ENCODE measurements around the gene MICAL2. TPM values are rescaled to one million over a fixed set of nuclear protein-coding genes. Genes with fewer than 3 reads are reported as not detected.

Gene MICAL2
- total and polyA plus RNA-seq, 7 donors: 6.8 to 45.7 (median 15.0) TPM

DNA sequence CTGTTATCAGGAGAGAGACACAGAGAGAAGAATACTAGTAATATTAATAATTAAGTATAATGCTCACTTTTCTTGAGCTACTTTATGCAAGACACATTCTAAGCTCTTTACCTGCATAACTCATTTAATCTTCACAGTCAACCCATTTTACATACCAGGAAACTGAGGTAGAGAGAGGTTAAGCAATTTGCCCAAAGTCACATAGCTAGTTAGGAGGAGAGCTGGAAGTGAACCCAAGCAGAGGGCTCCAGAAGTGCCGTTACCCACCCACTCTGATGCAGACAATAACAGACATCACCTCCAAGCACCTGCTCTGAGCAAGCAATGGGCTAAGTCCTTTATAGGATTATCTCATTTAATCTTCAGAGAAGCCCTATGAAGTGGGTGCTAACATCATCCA lies 24.8 kb downstream of the MICAL2 start:
- no peaks in the 10 kb centered on the region for H3K27me3 ChIP-seq (ENCODE audit: insufficient read depth in 3 of 3, low read length in 2 of 3)
- H3K9me3 ChIP-seq: no peaks in the 10 kb centered on the region
- ATAC-seq (no peak), DNase-seq (no peak)
- no peaks in the 10 kb centered on the region for H3K4me1 ChIP-seq
- H3K27ac ChIP-seq: no peak overlapping the region
- TF ChIP-seq, protein P1, sequence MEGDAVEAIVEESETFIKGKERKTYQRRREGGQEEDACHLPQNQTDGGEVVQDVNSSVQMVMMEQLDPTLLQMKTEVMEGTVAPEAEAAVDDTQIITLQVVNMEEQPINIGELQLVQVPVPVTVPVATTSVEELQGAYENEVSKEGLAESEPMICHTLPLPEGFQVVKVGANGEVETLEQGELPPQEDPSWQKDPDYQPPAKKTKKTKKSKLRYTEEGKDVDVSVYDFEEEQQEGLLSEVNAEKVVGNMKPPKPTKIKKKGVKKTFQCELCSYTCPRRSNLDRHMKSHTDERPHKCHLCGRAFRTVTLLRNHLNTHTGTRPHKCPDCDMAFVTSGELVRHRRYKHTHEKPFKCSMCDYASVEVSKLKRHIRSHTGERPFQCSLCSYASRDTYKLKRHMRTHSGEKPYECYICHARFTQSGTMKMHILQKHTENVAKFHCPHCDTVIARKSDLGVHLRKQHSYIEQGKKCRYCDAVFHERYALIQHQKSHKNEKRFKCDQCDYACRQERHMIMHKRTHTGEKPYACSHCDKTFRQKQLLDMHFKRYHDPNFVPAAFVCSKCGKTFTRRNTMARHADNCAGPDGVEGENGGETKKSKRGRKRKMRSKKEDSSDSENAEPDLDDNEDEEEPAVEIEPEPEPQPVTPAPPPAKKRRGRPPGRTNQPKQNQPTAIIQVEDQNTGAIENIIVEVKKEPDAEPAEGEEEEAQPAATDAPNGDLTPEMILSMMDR (IDR thresholded peaks at IDR 0.05): no peak
- intact Hi-C loops (cut with DNase I): no loop called here
- H3K4me3 ChIP-seq: no peak overlapping the region
- peaks cover 0 to 5% of the 10 kb centered on the region in 2 donors for H3K36me3 ChIP-seq (ENCODE audit: insufficient read depth in 1 of 2, low read depth in 1 of 2)
- 95 to 100% (median 99%) methylated on average over 1 of the region's 1 CpG for WGBS, 3 donors

DNA sequence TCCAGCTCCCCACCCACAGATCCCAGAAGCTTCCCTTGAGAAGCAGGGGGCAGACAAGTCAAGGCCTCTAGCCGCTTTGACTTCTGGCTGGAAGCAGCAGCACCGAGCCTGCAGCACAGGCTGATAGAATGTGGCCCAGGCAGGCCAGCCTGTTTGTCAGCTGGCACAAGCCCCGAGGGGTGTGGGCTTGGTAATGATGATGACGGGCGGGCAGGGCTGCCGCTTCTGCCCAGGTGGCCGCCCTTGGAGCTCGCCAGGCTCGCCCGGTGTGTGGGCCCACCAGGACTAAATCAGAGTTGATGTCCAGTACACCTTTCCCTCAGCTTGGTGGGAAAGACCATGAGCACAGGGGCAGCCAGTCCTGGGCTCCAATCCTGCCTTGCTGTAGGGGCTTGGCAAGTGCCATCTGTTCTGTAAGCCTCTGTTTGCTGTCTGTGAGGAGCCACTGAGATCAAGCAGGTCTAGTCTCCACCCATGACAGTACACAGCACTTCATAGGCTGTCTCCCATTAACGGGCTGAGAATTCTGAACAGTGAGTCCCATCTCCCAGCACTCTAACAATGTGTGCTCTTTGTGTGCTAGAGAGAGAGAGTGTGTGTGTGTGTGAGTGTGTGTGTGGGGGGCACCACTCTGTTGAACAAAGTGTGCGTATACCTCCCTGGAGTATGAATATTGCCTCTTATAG lies 26.8 kb downstream of the MICAL2 start:
- H3K27me3 ChIP-seq (ENCODE audit: insufficient read depth in 3 of 3, low read length in 2 of 3): no peaks in the 10 kb centered on the region
- H3K4me1 ChIP-seq: no peaks in the 10 kb centered on the region
- H3K36me3 ChIP-seq (ENCODE audit: insufficient read depth in 1 of 2, low read depth in 1 of 2): peaks cover 0 to 5% of the 10 kb centered on the region in 2 donors
- WGBS, 3 donors: 80 to 86% (median 85%) methylated on average over 12 of the region's 12 CpGs
- H3K4me3 ChIP-seq: no peak overlapping the region
- TF ChIP-seq, protein P1 (IDR thresholded peaks at IDR 0.05): no peak
- no peak for ATAC-seq
- intact Hi-C loops (cut with DNase I): no loop called here
- H3K27ac ChIP-seq: no peak overlapping the region
- no peak for DNase-seq
- no peaks in the 10 kb centered on the region for H3K9me3 ChIP-seq

DNA sequence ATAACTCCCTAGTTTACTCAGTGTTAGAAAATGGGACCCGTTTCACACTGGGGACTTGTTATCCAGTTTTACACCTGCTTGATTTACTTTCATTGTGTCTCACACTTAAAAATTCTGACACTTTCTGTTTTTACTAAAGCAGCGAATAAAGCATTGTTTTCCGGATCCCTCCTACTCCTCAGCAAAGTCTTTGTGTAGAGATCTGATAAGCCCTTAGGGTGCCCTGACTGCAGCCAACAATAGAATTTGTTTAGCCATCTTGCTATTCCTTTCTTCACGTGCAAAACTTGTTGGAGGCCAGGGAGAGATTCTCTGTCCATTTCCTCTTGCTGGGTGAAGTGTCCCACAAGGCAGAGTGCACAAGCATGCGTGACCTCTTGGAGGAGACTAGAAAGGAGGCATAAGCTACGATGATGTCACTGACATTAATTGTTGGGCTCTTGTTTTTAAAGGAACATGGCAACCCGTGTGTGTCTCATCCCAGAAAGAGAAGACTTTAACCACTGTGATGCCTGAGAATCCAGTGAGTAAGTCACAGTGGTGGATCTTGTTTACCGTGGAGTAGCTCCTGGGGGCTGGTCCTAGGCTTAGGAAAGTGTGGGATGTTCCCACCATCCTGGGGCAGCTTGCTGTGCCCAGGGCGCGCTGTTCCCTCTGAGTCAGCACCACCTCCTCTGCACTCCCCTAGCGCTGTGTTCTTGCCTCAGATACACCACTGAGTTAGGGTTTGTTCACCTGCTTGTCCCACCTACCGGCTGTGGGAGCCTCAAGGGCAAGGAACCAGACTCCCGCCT lies 27.7 kb downstream of the MICAL2 start:
- no peaks in the 10 kb centered on the region for H3K27me3 ChIP-seq (ENCODE audit: insufficient read depth in 3 of 3, low read length in 2 of 3)
- 71 to 76% (median 72%) methylated on average over 13 of the region's 13 CpGs for WGBS, 3 donors
- TF ChIP-seq, protein P1 (IDR thresholded peaks at IDR 0.05): no peak
- DNase-seq (no peak), ATAC-seq (no peak)
- no peaks in the 10 kb centered on the region for H3K9me3 ChIP-seq
- no peaks in the 10 kb centered on the region for H3K4me1 ChIP-seq
- intact Hi-C loops (cut with DNase I): no loop called here
- peaks cover 0 to 5% of the 10 kb centered on the region in 2 donors for H3K36me3 ChIP-seq (ENCODE audit: insufficient read depth in 1 of 2, low read depth in 1 of 2)
- H3K27ac ChIP-seq: peak overlapping the region; percentile 41
- no peak overlapping the region for H3K4me3 ChIP-seq

DNA sequence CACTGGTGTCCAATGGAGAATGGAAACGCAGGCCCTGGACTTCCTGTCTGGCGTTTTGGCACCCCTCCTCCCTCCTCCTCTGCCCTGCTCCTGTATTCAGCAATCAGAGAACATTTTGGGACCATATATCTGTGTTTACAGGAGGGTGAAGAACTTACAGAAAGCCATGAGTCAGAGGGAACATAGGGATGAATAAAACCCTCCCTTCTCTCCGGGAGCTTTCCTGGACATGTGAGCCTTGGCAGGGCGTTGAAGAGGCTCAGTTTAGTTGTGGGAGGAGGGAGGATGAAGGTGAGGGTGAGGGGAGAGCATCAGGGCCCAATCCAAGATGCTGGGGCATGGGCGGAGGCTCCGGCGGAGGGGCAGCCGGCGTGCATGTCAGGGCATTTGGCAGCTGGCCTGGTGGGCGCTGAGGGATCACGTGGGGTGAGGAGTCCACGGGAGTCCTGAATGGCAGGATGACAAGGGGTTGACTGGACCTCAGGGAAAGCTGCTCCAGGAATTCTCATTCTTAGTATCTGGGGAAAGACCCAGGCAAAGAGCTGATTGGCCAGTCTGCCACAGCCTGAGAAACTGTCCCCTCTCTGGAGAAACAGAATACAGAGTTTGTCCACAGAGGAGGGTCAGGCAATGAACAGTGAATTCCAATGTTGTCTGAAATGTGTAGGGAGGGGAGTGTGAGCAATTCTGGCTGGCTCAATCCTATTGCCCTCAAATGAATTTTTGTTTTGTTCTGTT lies 28.9 kb downstream of the MICAL2 start:
- H3K4me1 ChIP-seq: no peaks in the 10 kb centered on the region
- no peaks in the 10 kb centered on the region for H3K9me3 ChIP-seq
- peaks cover 0 to 5% of the 10 kb centered on the region in 2 donors for H3K36me3 ChIP-seq (ENCODE audit: insufficient read depth in 1 of 2, low read depth in 1 of 2)
- WGBS, 3 donors: 66 to 73% (median 73%) methylated on average over 12 of the region's 12 CpGs
- TF ChIP-seq, protein P1 (IDR thresholded peaks at IDR 0.05): no peak
- intact Hi-C loops (cut with DNase I): no loop called here
- ATAC-seq (peak in 1 of 4 donors; percentile 14), DNase-seq (no peak)
- H3K27me3 ChIP-seq (ENCODE audit: insufficient read depth in 3 of 3, low read length in 2 of 3): no peaks in the 10 kb centered on the region
- no peak overlapping the region for H3K4me3 ChIP-seq
- H3K27ac ChIP-seq: no peak overlapping the region

Measured in psoas muscle (tissue), 8 donors.